Body of pancreas (tissue), 4 donors: ENCODE results near the gene EDDM13. TPM values are rescaled to one million over a fixed set of nuclear protein-coding genes. Genes with fewer than 3 reads are reported as not detected.

Experiments
- ATAC-seq: fragments of 150-250 bp; one replicate; pipeline ENCODE4 v1.9.1; 2016
- DNase-seq, 4 donors: peaks; one replicate each; pipeline ENCODE4 v3.0.0-alpha.2; 2019
- H3K27ac ChIP-seq, 4 donors: fragments of 200-600 bp; sonication (generic); 1 replicate in 3 of 4; 2 replicates in 1 of 4; pipeline versions ENCODE4 v1.5.1 to v1.6.1; 2016 to 2019; ENCODE audit warnings: mild to moderate bottlenecking in 1 of 4, mixed read lengths in 1 of 4, moderate library complexity in 1 of 4
- H3K27me3 ChIP-seq, 2 donors: fragments of 200-600 bp; sonication (generic); one replicate each; pipeline ENCODE4 v1.6.0; 2016; ENCODE audit warnings: mild to moderate bottlenecking in 1 of 2
- H3K36me3 ChIP-seq, 2 donors: fragments of 200-600 bp; sonication (generic); replicated peaks in 1 of 2; 2 replicates each; pipeline ENCODE4 v1.5.1; 2016; ENCODE audit warnings: low read depth in 2 of 2; ENCODE audit not compliant: insufficient read depth in 1 of 2
- H3K4me1 ChIP-seq: fragments of 200-600 bp; sonication (generic); one replicate; pipeline ENCODE4 v1.6.0; 2016
- H3K4me3 ChIP-seq, 2 donors: fragments of 200-600 bp; sonication (generic); 1 replicate in 1 of 2; 2 replicates in 1 of 2; pipeline ENCODE4 v1.5.1; 2016 to 2019
- H3K9me3 ChIP-seq, 3 donors: fragments of 200-600 bp; sonication (generic); 1 replicate in 2 of 3; 2 replicates in 1 of 3; pipeline ENCODE4 v1.5.1; 2016
- POLR2A ChIP-seq, 3 donors: fragments of 450-650 bp; IDR thresholded peaks; one replicate each; pipeline ENCODE4 v1.6.1; 2016; ENCODE audit warnings: antibody characterized with exemption in 3 of 3, mild to moderate bottlenecking in 2 of 3
- WGBS, 2 donors: methylation state at CpG; one replicate each; pipeline ENCODE4 v1.1.5; 2017; 5-methylcytosine and 5-hydroxymethylcytosine counted together
- intact Hi-C: fragments of 100-400 bp; cut with DNase I; formaldehyde crosslinking; loops from one replicate; pipeline ENCODE4 v1.15.1; 2023
- total RNA-seq, 2 donors: library from RNA; depleted of rRNA; stranded (reverse); fragments of >200 nt; gene quantifications; one replicate each; pipeline ENCODE4 v1.1.0, GENCODE V29; 2016
- TF ChIP-seq, protein P1 (sequence below), 7 experiments: fragments of 450-650 bp in 4 of 7; fragments of 200-600 bp in 3 of 7; sonication (generic) in 3 of 7; IDR thresholded peaks; one replicate each; pipeline ENCODE4 v1.5.1; 2016 to 2019; ENCODE audit warnings: antibody characterized with exemption in 7 of 7

Gene EDDM13
- total RNA-seq, 2 donors from 2014 or later = not detected

DNA sequence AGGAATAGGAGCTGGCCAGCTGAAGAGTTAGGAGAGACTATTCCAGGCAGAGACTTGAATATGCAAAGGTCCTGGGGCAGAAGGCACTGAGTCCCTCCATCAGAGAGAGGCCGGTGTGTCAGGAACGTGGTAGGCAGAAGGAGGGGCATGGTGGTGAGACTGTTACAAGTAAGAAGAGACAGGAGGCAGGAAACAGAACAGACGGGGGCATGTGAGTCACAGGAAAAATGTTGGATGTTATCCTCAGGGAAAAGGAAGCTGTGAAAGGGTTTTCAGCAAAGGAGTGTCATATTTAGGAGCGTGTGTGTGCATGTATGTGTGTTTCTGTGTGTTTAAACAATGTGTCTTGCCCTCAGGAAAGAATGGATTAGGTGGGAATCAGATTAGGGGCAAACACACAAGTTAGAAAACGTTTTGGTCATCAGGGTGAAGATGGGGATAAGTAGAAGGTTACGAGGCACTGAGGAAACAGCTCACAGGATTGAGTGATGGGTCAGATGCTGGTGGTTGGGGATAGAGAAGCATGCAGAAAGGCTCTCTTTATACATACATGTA lies 1.1 kb downstream of the EDDM13 start:
- Histone ChIP-seq H3K27ac (no peak overlapping the region), H3K27me3 (no peaks in the 10 kb centered on the region), H3K9me3 (no peaks in the 10 kb centered on the region), H3K36me3 (no peaks in the 10 kb centered on the region), H3K4me3 (no peak overlapping the region), H3K4me1 (no peaks in the 10 kb centered on the region)
- WGBS, 2 donors = 54 to 70% methylated on average over 6 of the region's 6 CpGs
- intact Hi-C loops = no loop called here
- DNase-seq (no peak), ATAC-seq (no peak)
- TF ChIP-seq, protein P1, sequence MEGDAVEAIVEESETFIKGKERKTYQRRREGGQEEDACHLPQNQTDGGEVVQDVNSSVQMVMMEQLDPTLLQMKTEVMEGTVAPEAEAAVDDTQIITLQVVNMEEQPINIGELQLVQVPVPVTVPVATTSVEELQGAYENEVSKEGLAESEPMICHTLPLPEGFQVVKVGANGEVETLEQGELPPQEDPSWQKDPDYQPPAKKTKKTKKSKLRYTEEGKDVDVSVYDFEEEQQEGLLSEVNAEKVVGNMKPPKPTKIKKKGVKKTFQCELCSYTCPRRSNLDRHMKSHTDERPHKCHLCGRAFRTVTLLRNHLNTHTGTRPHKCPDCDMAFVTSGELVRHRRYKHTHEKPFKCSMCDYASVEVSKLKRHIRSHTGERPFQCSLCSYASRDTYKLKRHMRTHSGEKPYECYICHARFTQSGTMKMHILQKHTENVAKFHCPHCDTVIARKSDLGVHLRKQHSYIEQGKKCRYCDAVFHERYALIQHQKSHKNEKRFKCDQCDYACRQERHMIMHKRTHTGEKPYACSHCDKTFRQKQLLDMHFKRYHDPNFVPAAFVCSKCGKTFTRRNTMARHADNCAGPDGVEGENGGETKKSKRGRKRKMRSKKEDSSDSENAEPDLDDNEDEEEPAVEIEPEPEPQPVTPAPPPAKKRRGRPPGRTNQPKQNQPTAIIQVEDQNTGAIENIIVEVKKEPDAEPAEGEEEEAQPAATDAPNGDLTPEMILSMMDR (IDR thresholded peaks at IDR 0.05) = no peak
- TF ChIP-seq POLR2A (IDR thresholded peaks at IDR 0.05) = no peak

DNA sequence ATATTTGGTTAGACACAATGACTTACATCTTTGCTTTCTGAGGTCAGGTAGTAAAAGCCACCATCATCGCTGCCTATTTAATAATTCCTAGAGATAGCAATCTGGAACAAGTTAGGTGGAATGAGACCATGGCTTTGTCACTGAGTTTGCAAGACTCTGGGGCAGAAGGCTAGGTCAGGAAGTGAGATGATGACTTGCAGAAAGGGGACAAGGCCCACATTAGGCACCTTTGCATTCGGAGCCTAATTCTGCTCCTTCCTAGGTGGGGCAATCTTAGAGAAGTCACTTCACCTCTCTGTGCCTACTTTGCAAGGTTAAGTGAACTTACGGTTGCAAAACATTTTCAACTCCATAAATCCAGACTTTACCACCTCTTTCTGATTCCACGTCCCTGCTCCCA lies 10.3 kb downstream of the EDDM13 start:
- TF ChIP-seq, protein P1 (IDR thresholded peaks at IDR 0.05) = no peak
- TF ChIP-seq POLR2A (IDR thresholded peaks at IDR 0.05) = no peak
- no peaks in the 10 kb centered on the region for H3K9me3 ChIP-seq
- no peaks in the 10 kb centered on the region for H3K4me1 ChIP-seq
- no peaks in the 10 kb centered on the region for H3K36me3 ChIP-seq
- 92 to 96% methylated on average over 4 of the region's 4 CpGs for WGBS, 2 donors
- no peak overlapping the region for H3K27ac ChIP-seq
- ATAC-seq (no peak), DNase-seq (no peak)
- intact Hi-C loops = no loop called here
- no peaks in the 10 kb centered on the region for H3K27me3 ChIP-seq
- no peak overlapping the region for H3K4me3 ChIP-seq

DNA sequence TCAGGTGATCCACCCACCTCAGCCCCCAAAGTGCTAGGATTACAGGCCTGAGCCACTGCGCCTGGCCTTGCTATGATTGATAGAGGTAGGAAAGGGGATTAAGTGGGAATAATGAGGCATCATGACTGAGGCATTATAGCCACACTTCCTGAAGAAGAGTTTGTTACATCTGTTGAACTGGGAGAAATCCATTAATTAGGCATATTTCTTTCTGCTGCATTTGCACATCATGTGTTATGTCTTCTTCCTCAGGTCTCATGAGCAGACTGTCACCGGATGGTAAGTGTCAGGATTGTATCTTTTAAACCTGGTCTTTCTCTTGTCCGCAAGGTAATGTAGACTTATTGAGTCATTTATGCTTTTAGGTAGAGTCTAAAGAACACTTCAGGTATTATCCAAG lies 12.2 kb downstream of the EDDM13 start:
- H3K9me3 ChIP-seq = no peaks in the 10 kb centered on the region
- no peaks in the 10 kb centered on the region for H3K36me3 ChIP-seq
- H3K27me3 ChIP-seq = no peaks in the 10 kb centered on the region
- H3K4me1 ChIP-seq = no peaks in the 10 kb centered on the region
- intact Hi-C loops = no loop called here
- TF ChIP-seq, protein P1 (IDR thresholded peaks at IDR 0.05) = no peak
- TF ChIP-seq POLR2A (IDR thresholded peaks at IDR 0.05) = no peak
- 97 to 98% methylated on average over 3 of the region's 3 CpGs for WGBS, 2 donors
- no peak overlapping the region for H3K27ac ChIP-seq
- no peak overlapping the region for H3K4me3 ChIP-seq
- DNase-seq = no peak
- ATAC-seq = no peak

DNA sequence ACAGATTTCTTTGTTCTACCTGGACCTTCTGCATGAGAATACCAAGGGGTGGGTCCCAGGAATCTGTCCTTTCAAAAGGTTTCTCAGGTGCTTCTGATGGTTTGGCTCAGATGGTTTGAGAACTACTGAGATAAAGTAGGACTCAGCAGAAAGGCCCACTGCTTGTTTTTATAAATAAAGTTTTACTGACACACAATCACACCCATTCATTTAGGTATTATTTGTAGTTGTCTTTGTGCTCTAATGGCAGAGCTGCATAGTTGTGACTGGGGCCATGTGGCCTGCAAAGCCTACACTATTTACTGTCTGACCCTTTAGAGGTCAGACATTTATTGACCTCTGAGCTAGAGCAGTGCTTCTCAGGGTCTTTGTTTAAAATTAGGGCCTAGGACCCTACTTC lies 17.6 kb downstream of the EDDM13 start:
- Histone ChIP-seq H3K4me1 (no peaks in the 10 kb centered on the region), H3K4me3 (no peak overlapping the region), H3K36me3 (no peaks in the 10 kb centered on the region), H3K27me3 (no peaks in the 10 kb centered on the region), H3K9me3 (no peaks in the 10 kb centered on the region), H3K27ac (no peak overlapping the region)
- no peak for TF ChIP-seq POLR2A (IDR thresholded peaks at IDR 0.05)
- TF ChIP-seq, protein P1 (IDR thresholded peaks at IDR 0.05) = no peak
- ATAC-seq (no peak), DNase-seq (no peak)
- intact Hi-C loops = no loop called here

DNA sequence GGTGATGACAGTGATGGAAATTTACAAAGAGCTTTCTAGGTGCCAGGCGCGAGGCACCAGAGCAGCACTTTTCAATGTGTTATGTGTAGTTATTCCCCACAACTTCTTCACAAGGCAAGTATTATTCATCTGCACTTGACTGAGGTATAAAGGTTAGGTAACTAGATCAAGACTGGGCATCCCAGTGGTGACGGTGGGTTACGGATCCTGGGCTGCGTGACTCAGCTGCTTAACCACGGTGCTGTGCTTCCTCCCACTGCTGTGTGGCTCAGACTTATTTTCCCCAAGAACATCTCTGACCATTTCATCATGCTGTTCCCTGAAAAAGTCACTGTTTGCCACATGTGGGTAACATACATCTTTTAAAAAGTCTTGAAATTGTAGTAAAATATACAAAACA lies 19.3 kb downstream of the EDDM13 start:
- DNase-seq (no peak), ATAC-seq (no peak)
- Histone ChIP-seq H3K36me3 (no peaks in the 10 kb centered on the region), H3K4me1 (no peaks in the 10 kb centered on the region), H3K4me3 (no peak overlapping the region), H3K27ac (no peak overlapping the region), H3K27me3 (no peaks in the 10 kb centered on the region), H3K9me3 (no peaks in the 10 kb centered on the region)
- WGBS, 2 donors = 78 to 97% methylated on average over 6 of the region's 6 CpGs
- TF ChIP-seq, protein P1 (IDR thresholded peaks at IDR 0.05) = no peak
- TF ChIP-seq POLR2A (IDR thresholded peaks at IDR 0.05) = no peak
- intact Hi-C loops = no loop called here
